ENCODE results near the gene NR3C2. TPM values are rescaled to one million over a fixed set of nuclear protein-coding genes. Genes with fewer than 3 reads are reported as not detected.

NR3C2 gene
- polyA plus RNA-seq, 4 donors: 6.0 to 10.5 (median 9.2) TPM

- peaks cover 0 to 34% (median 0%) of the 10 kb centered on the region in 3 donors for H3K27me3 ChIP-seq (ENCODE audit: control insufficient read depth in 3 of 3, insufficient read depth in 3 of 3, low read length in 3 of 3)
- DNase-seq: no peak
- FAIRE-seq: no peak
Measured at GRCh38 chr4:148449921-148450320, 7.7 kb upstream of the NR3C2 start.

GRCh38 chr4:148448141-148448540 is 5.9 kb upstream of the NR3C2 start:
- no peak for DNase-seq
- H3K27me3 ChIP-seq (ENCODE audit: control insufficient read depth in 3 of 3, insufficient read depth in 3 of 3, low read length in 3 of 3): peaks cover 0 to 44% (median 0%) of the 10 kb centered on the region in 3 donors
- no peak overlapping the region for H3K27ac ChIP-seq (ENCODE audit: low read depth in 1 of 3, low read length in 2 of 3)
- H3K4me1 ChIP-seq (ENCODE audit: control insufficient read depth in 3 of 3, insufficient read depth in 2 of 3, low read depth in 1 of 3, low read length in 2 of 3): peaks cover 0 to 9% (median 0%) of the 10 kb centered on the region in 3 donors
- H3K9me3 ChIP-seq (ENCODE audit: control insufficient read depth in 2 of 2, insufficient read depth in 1 of 2, low read depth in 1 of 2, low read length in 1 of 2): no peaks in the 10 kb centered on the region
- no peak for FAIRE-seq
- no peak overlapping the region for H3K4me3 ChIP-seq (ENCODE audit: low read depth in 1 of 3, low read length in 3 of 3)
- no peaks in the 10 kb centered on the region for H3K36me3 ChIP-seq (ENCODE audit: control insufficient read depth in 3 of 3, insufficient read depth in 2 of 3, low read depth in 1 of 3, low read length in 3 of 3)

More at GRCh38 chr4:148449921-148450320, 7.7 kb upstream of the NR3C2 start:
- Histone ChIP-seq H3K9me3 (ENCODE audit: control insufficient read depth in 2 of 2, insufficient read depth in 1 of 2, low read depth in 1 of 2, low read length in 1 of 2) (no peaks in the 10 kb centered on the region), H3K4me3 (ENCODE audit: low read depth in 1 of 3, low read length in 3 of 3) (no peak overlapping the region), H3K36me3 (ENCODE audit: control insufficient read depth in 3 of 3, insufficient read depth in 2 of 3, low read depth in 1 of 3, low read length in 3 of 3) (no peaks in the 10 kb centered on the region), H3K4me1 (ENCODE audit: control insufficient read depth in 3 of 3, insufficient read depth in 2 of 3, low read depth in 1 of 3, low read length in 2 of 3) (no peaks in the 10 kb centered on the region), H3K27ac (ENCODE audit: low read depth in 1 of 3, low read length in 2 of 3) (no peak overlapping the region)
- WGBS, 3 donors: 80 to 83% (median 82%) methylated on average over 2 of the region's 2 CpGs

GRCh38 chr4:148447681-148448080 is 5.5 kb upstream of the NR3C2 start:
- no peak overlapping the region for H3K27ac ChIP-seq (ENCODE audit: low read depth in 1 of 3, low read length in 2 of 3)
- H3K36me3 ChIP-seq (ENCODE audit: control insufficient read depth in 3 of 3, insufficient read depth in 2 of 3, low read depth in 1 of 3, low read length in 3 of 3): no peaks in the 10 kb centered on the region
- H3K4me1 ChIP-seq (ENCODE audit: control insufficient read depth in 3 of 3, insufficient read depth in 2 of 3, low read depth in 1 of 3, low read length in 2 of 3): peaks cover 0 to 10% (median 0%) of the 10 kb centered on the region in 3 donors
- peaks cover 0 to 44% (median 0%) of the 10 kb centered on the region in 3 donors for H3K27me3 ChIP-seq (ENCODE audit: control insufficient read depth in 3 of 3, insufficient read depth in 3 of 3, low read length in 3 of 3)
- FAIRE-seq (no peak), DNase-seq (peak in 1 of 2 donors; percentile 21)
- no peak overlapping the region for H3K4me3 ChIP-seq (ENCODE audit: low read depth in 1 of 3, low read length in 3 of 3)
- H3K9me3 ChIP-seq (ENCODE audit: control insufficient read depth in 2 of 2, insufficient read depth in 1 of 2, low read depth in 1 of 2, low read length in 1 of 2): no peaks in the 10 kb centered on the region
- 19 to 56% (median 37%) methylated on average over 8 of the region's 8 CpGs for WGBS, 3 donors

GRCh38 chr4:148445860-148446330 is 3.7 kb upstream of the NR3C2 start:
- peak in 1 of 2 donors; percentile 24 for DNase-seq
- Histone ChIP-seq H3K4me1 (ENCODE audit: control insufficient read depth in 3 of 3, insufficient read depth in 2 of 3, low read depth in 1 of 3, low read length in 2 of 3) (peaks cover 0 to 16% (median 0%) of the 10 kb centered on the region in 3 donors), H3K27me3 (ENCODE audit: control insufficient read depth in 3 of 3, insufficient read depth in 3 of 3, low read length in 3 of 3) (peaks cover 0 to 50% (median 0%) of the 10 kb centered on the region in 3 donors), H3K9me3 (ENCODE audit: control insufficient read depth in 2 of 2, insufficient read depth in 1 of 2, low read depth in 1 of 2, low read length in 1 of 2) (no peaks in the 10 kb centered on the region), H3K4me3 (ENCODE audit: low read depth in 1 of 3, low read length in 3 of 3) (peak overlapping the region; percentile 52 to 85 (median 78)), H3K36me3 (ENCODE audit: control insufficient read depth in 3 of 3, insufficient read depth in 2 of 3, low read depth in 1 of 3, low read length in 3 of 3) (no peaks in the 10 kb centered on the region), H3K27ac (ENCODE audit: low read depth in 1 of 3, low read length in 2 of 3) (peak overlapping the region in 1 of 3 donors; percentile 62)
- no peak for FAIRE-seq
- 2 to 4% (median 4%) methylated on average over 13 of the region's 13 CpGs for WGBS, 3 donors

- Histone ChIP-seq H3K27me3 (ENCODE audit: control insufficient read depth in 3 of 3, insufficient read depth in 3 of 3, low read length in 3 of 3) (peaks cover 0 to 48% (median 0%) of the 10 kb centered on the region in 3 donors), H3K27ac (ENCODE audit: low read depth in 1 of 3, low read length in 2 of 3) (peak overlapping the region in 2 of 3 donors; percentile 62 to 77), H3K4me3 (ENCODE audit: low read depth in 1 of 3, low read length in 3 of 3) (peak overlapping the region; percentile 52 to 85 (median 78)), H3K4me1 (ENCODE audit: control insufficient read depth in 3 of 3, insufficient read depth in 2 of 3, low read depth in 1 of 3, low read length in 2 of 3) (peaks cover 0 to 16% (median 0%) of the 10 kb centered on the region in 3 donors), H3K9me3 (ENCODE audit: control insufficient read depth in 2 of 2, insufficient read depth in 1 of 2, low read depth in 1 of 2, low read length in 1 of 2) (no peaks in the 10 kb centered on the region), H3K36me3 (ENCODE audit: control insufficient read depth in 3 of 3, insufficient read depth in 2 of 3, low read depth in 1 of 3, low read length in 3 of 3) (no peaks in the 10 kb centered on the region)
- no peak for FAIRE-seq
- 0 to 1% (median 0%) methylated on average over 37 to 98 of the region's 98 CpGs for WGBS, 3 donors
- DNase-seq: peak; percentile 63 to 77
Measured at GRCh38 chr4:148445071-148445859, 3.1 kb upstream of the NR3C2 start.

GRCh38 chr4:148444296-148445070 is 2.3 kb upstream of the NR3C2 start:
- WGBS, 3 donors: 1% methylated on average over 56 to 89 of the region's 89 CpGs
- FAIRE-seq (no peak), DNase-seq (peak; percentile 40 to 58)
- H3K4me1 ChIP-seq (ENCODE audit: control insufficient read depth in 3 of 3, insufficient read depth in 2 of 3, low read depth in 1 of 3, low read length in 2 of 3): peaks cover 0 to 16% (median 0%) of the 10 kb centered on the region in 3 donors
- no peaks in the 10 kb centered on the region for H3K9me3 ChIP-seq (ENCODE audit: control insufficient read depth in 2 of 2, insufficient read depth in 1 of 2, low read depth in 1 of 2, low read length in 1 of 2)
- H3K36me3 ChIP-seq (ENCODE audit: control insufficient read depth in 3 of 3, insufficient read depth in 2 of 3, low read depth in 1 of 3, low read length in 3 of 3): no peaks in the 10 kb centered on the region
- peak overlapping the region in 2 of 3 donors; percentile 60 to 77 for H3K27ac ChIP-seq (ENCODE audit: low read depth in 1 of 3, low read length in 2 of 3)
- peaks cover 0 to 52% (median 0%) of the 10 kb centered on the region in 3 donors for H3K27me3 ChIP-seq (ENCODE audit: control insufficient read depth in 3 of 3, insufficient read depth in 3 of 3, low read length in 3 of 3)
- peak overlapping the region; percentile 78 to 85 (median 83) for H3K4me3 ChIP-seq (ENCODE audit: low read depth in 1 of 3, low read length in 3 of 3)

GRCh38 chr4:148443512-148444295 is 1.5 kb upstream of the NR3C2 start:
- FAIRE-seq (no peak), DNase-seq (peak; percentile 45 to 49)
- no peaks in the 10 kb centered on the region for H3K36me3 ChIP-seq (ENCODE audit: control insufficient read depth in 3 of 3, insufficient read depth in 2 of 3, low read depth in 1 of 3, low read length in 3 of 3)
- H3K27me3 ChIP-seq (ENCODE audit: control insufficient read depth in 3 of 3, insufficient read depth in 3 of 3, low read length in 3 of 3): peaks cover 0 to 51% (median 0%) of the 10 kb centered on the region in 3 donors
- H3K4me3 ChIP-seq (ENCODE audit: low read depth in 1 of 3, low read length in 3 of 3): peak overlapping the region; percentile 78 to 85 (median 83)
- H3K9me3 ChIP-seq (ENCODE audit: control insufficient read depth in 2 of 2, insufficient read depth in 1 of 2, low read depth in 1 of 2, low read length in 1 of 2): no peaks in the 10 kb centered on the region
- H3K4me1 ChIP-seq (ENCODE audit: control insufficient read depth in 3 of 3, insufficient read depth in 2 of 3, low read depth in 1 of 3, low read length in 2 of 3): peaks cover 0 to 16% (median 0%) of the 10 kb centered on the region in 3 donors
- H3K27ac ChIP-seq (ENCODE audit: low read depth in 1 of 3, low read length in 2 of 3): peak overlapping the region in 2 of 3 donors; percentile 65 to 77
- 0 to 1% (median 0%) methylated on average over 64 of the region's 64 CpGs for WGBS, 3 donors
